K562 (cell line): ENCODE results near the gene DDX51. TPM values are rescaled to one million over a fixed set of nuclear protein-coding genes. Genes with fewer than 3 reads are reported as not detected.

Experiments used
- ATAC-seq: fragments of 200-7000 bp; cut with Tn5 transposase; 3 replicates; pipeline ENCODE4 v1.9.1; 2020; ENCODE audit warnings: moderate library complexity
- BruUV-seq: library from RNA; stranded (reverse); fragments of 400-500 nt; replicated peaks from 2 replicates; lab custom pipeline; 2021; lab: Mats Ljungman, UMichigan
- CTCF ChIA-PET: fragments of 300-600 bp; formaldehyde crosslinking; extraction: SDS; loops from one replicate; lab custom pipeline; 2021; ENCODE audit warnings: low intra/inter-chr PET ratio; lab: Yijun Ruan, JAX
- POLR2A ChIA-PET: fragments of 300-600, 350-650 bp; sonication (Branson Sonifier 250); formaldehyde crosslinking; extraction: SDS; loops from one replicate; lab custom pipeline; 2021; ENCODE audit warnings: antibody characterized with exemption, inconsistent platforms; lab: Yijun Ruan, JAX
- DNase-seq, 4 experiments: peaks; one replicate each; pipeline versions ENCODE4 v3.0.0 to v3.0.0-alpha.2; 2011 to 2018; ENCODE audit warnings: low spot score in 3 of 4, mixed read lengths in 3 of 4; ENCODE audit errors: extremely low read depth in 1 of 4
- FAIRE-seq: peaks from 2 replicates; lab custom pipeline; 2011; peaks lifted over from hg19 to GRCh38; lab: Jason Lieb, UNC
- H2AFZ ChIP-seq: 2 replicates; pipeline ENCODE4 v1.6.0; 2011; ENCODE audit warnings: low read depth, low read length, control low read depth, inconsistent platforms
- H3K27ac ChIP-seq: fragments of 200-600 bp; 3 replicates; pipeline ENCODE4 v1.8.0; 2011; ENCODE audit warnings: low read depth, mild to moderate bottlenecking, control low read depth, inconsistent platforms, low read length, moderate library complexity, mixed read lengths; ENCODE audit errors: extremely low read depth
- H3K27me3 ChIP-seq, 2 experiments: fragments of 300-600 bp in 1 of 2; 2 replicates in 1 of 2; 3 replicates in 1 of 2; pipeline versions ENCODE4 v1.6.0 to v1.8.0; 2011; ENCODE audit warnings: inconsistent platforms in 2 of 2, low read length in 2 of 2, mild to moderate bottlenecking in 1 of 2, mixed read lengths in 1 of 2, moderate library complexity in 1 of 2; ENCODE audit not compliant: control insufficient read depth in 2 of 2, insufficient read depth in 2 of 2
- H3K36me3 ChIP-seq: fragments of 300-600 bp; 3 replicates; pipeline ENCODE4 v1.8.0; 2011; ENCODE audit warnings: mild to moderate bottlenecking, low read length, inconsistent platforms; ENCODE audit not compliant: control insufficient read depth, insufficient read depth
- H3K4me1 ChIP-seq, 2 experiments: fragments of 200-600 bp in 1 of 2; replicated peaks in 1 of 2; 2 replicates in 1 of 2; 3 replicates in 1 of 2; pipeline versions ENCODE4 v1.5.1 to v1.8.0; 2011; ENCODE audit warnings: inconsistent platforms in 2 of 2, low read length in 2 of 2, mild to moderate bottlenecking in 1 of 2, mixed read lengths in 1 of 2, moderate library complexity in 1 of 2; ENCODE audit not compliant: control insufficient read depth in 2 of 2, insufficient read depth in 2 of 2
- H3K4me2 ChIP-seq: 2 replicates; pipeline ENCODE4 v1.6.1; 2011; ENCODE audit warnings: low read length, control low read depth, inconsistent platforms, mixed read lengths; ENCODE audit not compliant: insufficient read depth
- H3K4me3 ChIP-seq: fragments of 200-600 bp; sonication (generic), shearing (Covaris generic); 2 replicates; pipeline ENCODE4 v1.5.1; 2016; ENCODE audit warnings: control low read depth, inconsistent platforms
- H3K79me2 ChIP-seq: fragments of 200-600 bp; 3 replicates; pipeline ENCODE4 v1.8.0; 2011; ENCODE audit warnings: low read length, inconsistent platforms; ENCODE audit not compliant: control insufficient read depth, insufficient read depth
- H3K9ac ChIP-seq, 2 experiments: 2 replicates each; pipeline versions ENCODE4 v1.6.0 to v1.6.1; 2011; ENCODE audit warnings: low read depth in 2 of 2, low read length in 2 of 2, control low read depth in 1 of 2, inconsistent platforms in 1 of 2, mild to moderate bottlenecking in 1 of 2, mixed read lengths in 1 of 2; ENCODE audit not compliant: insufficient read depth in 1 of 2
- H3K9me1 ChIP-seq: one replicate; pipeline ENCODE4 v1.6.0; 2011; ENCODE audit warnings: inconsistent platforms, mild to moderate bottlenecking, low read length, moderate library complexity; ENCODE audit not compliant: control insufficient read depth, insufficient read depth
- H3K9me3 ChIP-seq: replicated peaks from 2 replicates; pipeline ENCODE4 v1.5.1; 2011; ENCODE audit warnings: low read depth, low read length, inconsistent platforms; ENCODE audit not compliant: control insufficient read depth, insufficient read depth
- H4K20me1 ChIP-seq: replicated peaks from 2 replicates; pipeline ENCODE4 v1.6.1; 2011; ENCODE audit warnings: low read length, inconsistent platforms, mixed read lengths; ENCODE audit not compliant: control insufficient read depth, insufficient read depth
- ARID4B ChIP-seq: sonication (generic); formaldehyde crosslinking; IDR thresholded peaks from 2 replicates; pipeline ENCODE4 v1.8.0; 2022; ENCODE audit warnings: mild to moderate bottlenecking, missing genetic modification reagents
- CCAR2 ChIP-seq: fragments of 200-400 bp; formaldehyde crosslinking; IDR thresholded peaks from 2 replicates; pipeline ENCODE4 v1.6.1; 2017; ENCODE audit warnings: mild to moderate bottlenecking, low read depth, low read length
- POLR2G ChIP-seq: fragments of 200-400 bp; formaldehyde crosslinking; IDR thresholded peaks from 2 replicates; pipeline ENCODE4 v1.6.1; 2017; ENCODE audit warnings: low read depth, mild to moderate bottlenecking, antibody characterized with exemption, low read length, moderate library complexity
- RFX5 ChIP-seq: IDR thresholded peaks from 2 replicates; pipeline ENCODE4 v1.6.1; 2011; ENCODE audit warnings: low read depth, mild to moderate bottlenecking, improper control_type of control experiment, low read length
- SIX5 ChIP-seq, 2 experiments: IDR thresholded peaks; 2 replicates each; pipeline ENCODE4 v1.6.1; 2011; ENCODE audit warnings: low read length in 2 of 2, borderline replicate concordance in 1 of 2, low read depth in 1 of 2, mild to moderate bottlenecking in 1 of 2, moderate library complexity in 1 of 2; ENCODE audit not compliant: insufficient read depth in 1 of 2
- TAF9B ChIP-seq: fragments of 450-650 bp; IDR thresholded peaks from 2 replicates; pipeline ENCODE4 v1.6.1; 2018; ENCODE audit warnings: mild to moderate bottlenecking; ENCODE audit not compliant: partially characterized antibody
- WHSC1 ChIP-seq: IDR thresholded peaks from one replicate; pipeline ENCODE4 v1.6.1; 2012; ENCODE audit warnings: low read length, control low read depth, inconsistent platforms
- ZEB2 ChIP-seq: fragments of 450-650 bp; IDR thresholded peaks from 2 replicates; pipeline ENCODE4 v1.6.1; 2016
- ZNF165 ChIP-seq: fragments of 250-450 bp; sonication (Bioruptor Pico); IDR thresholded peaks from 2 replicates; pipeline ENCODE4 v1.4.0; 2020; ENCODE audit warnings: borderline replicate concordance
- WGBS: fragments of 100-300 bp; shearing (Covaris generic); methylation state at CpG from one replicate; pipeline ENCODE4 v1.1.6; 2016; ENCODE audit warnings: low coverage, mixed read lengths; ENCODE audit not compliant: insufficient coverage; ENCODE audit errors: missing lambda C conversion rate; 5-methylcytosine and 5-hydroxymethylcytosine counted together
- in situ Hi-C: fragments of 300-500 bp; cut with MboI; formaldehyde crosslinking; loops from 4 replicates; pipeline ENCODE4 v1.15.0; 2018; ENCODE audit warnings: inconsistent platforms, mixed read lengths
- intact Hi-C: fragments of 100-400 bp; cut with micrococcal nuclease; formaldehyde crosslinking; loops from 2 replicates; pipeline ENCODE4 v1.14.2; 2022
- polyA plus RNA-seq, 8 experiments: library from polyadenylated mRNA; depleted of rRNA in 4 of 8; stranded (reverse) in 5 of 8; unstranded in 3 of 8; fragments of >200 nt; fragmentation: Nextera tagmentation in 2 of 8; fragmentation: Illumina TruSeq in 1 of 8; extraction: Ambion mirVana in 2 of 8; extraction: Trizol in 1 of 8; gene quantifications; 2 replicates each; pipeline versions ENCODE4 v1.2.1 to v1.2.3, GENCODE V29; 2011 to 2014; ENCODE audit warnings: inconsistent platforms in 1 of 8, missing spikeins in 1 of 8
- total RNA-seq, 7 experiments: library from RNA; depleted of rRNA in 6 of 7; stranded (reverse); fragments of >200 nt in 6 of 7; fragmentation: Illumina TruSeq in 2 of 7; extraction: Trizol in 2 of 7; gene quantifications; 2 replicates each; pipeline versions ENCODE4 v1.2.1 to v1.2.3, GENCODE V29; 2011 to 2021; ENCODE audit warnings: low replicate concordance in 1 of 7
- TF ChIP-seq, protein P1 (sequence below): fragments of 200-800 bp; sonication (Bioruptor generic); IDR thresholded peaks from 2 replicates; pipeline ENCODE4 v1.6.1; 2016; ENCODE audit warnings: missing genetic modification characterization, missing compliant biosample characterization

Gene DDX51
- total and polyA plus RNA-seq, 9 of the 15 experiments (the other 6 are each of a cell fraction or from before 2014, with no cell fraction given): 1.1 to 35.9 (median 12.4) TPM

- TF ChIP-seq ARID4B (CRISPR knock-in tag) (no peak), WHSC1 (no peak), TAF9B (no peak), ZEB2 (no peak), RFX5 (no peak)
- TF ChIP-seq, all 486 proteins: peak for 0
Measured at GRCh38 chr12:132106921-132107320, 37.2 kb downstream of the DDX51 start (continued).

DNA sequence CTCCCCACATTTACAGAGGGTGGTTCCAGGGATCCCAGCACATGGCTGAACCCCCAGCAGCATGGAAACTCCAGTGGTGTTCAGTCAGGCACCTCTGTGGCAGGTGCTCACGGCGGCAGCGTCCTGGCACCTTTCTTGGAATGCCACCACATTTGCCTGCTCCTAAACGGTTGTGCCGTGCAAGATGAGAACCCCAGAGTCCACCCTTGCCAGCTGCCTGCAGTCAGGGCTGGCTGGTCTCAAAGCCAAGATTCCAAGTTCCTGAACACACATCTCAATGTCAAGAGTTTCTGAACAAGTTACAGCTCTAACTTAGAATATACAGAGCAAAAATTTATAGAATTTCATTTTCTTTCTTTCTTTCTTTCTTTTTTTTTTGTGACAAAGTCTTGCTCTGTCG lies 38.7 kb downstream of the DDX51 start:
- no TSS peak for BruUV-seq
- CTCF ChIA-PET: no interaction called here
- no peaks in the 10 kb centered on the region for H4K20me1 ChIP-seq

More for the DNA sequence above, 38.7 kb downstream of the DDX51 start:
- in situ Hi-C loops: no loop called here
- TF ChIP-seq CCAR2: no peak
- no peak for TF ChIP-seq SIX5 (IDR thresholded peaks at IDR 0.05; ENCODE audit: borderline replicate concordance in 1 of 2, insufficient read depth in 1 of 2, low read depth in 1 of 2, low read length in 2 of 2)
- TF ChIP-seq, protein P1, sequence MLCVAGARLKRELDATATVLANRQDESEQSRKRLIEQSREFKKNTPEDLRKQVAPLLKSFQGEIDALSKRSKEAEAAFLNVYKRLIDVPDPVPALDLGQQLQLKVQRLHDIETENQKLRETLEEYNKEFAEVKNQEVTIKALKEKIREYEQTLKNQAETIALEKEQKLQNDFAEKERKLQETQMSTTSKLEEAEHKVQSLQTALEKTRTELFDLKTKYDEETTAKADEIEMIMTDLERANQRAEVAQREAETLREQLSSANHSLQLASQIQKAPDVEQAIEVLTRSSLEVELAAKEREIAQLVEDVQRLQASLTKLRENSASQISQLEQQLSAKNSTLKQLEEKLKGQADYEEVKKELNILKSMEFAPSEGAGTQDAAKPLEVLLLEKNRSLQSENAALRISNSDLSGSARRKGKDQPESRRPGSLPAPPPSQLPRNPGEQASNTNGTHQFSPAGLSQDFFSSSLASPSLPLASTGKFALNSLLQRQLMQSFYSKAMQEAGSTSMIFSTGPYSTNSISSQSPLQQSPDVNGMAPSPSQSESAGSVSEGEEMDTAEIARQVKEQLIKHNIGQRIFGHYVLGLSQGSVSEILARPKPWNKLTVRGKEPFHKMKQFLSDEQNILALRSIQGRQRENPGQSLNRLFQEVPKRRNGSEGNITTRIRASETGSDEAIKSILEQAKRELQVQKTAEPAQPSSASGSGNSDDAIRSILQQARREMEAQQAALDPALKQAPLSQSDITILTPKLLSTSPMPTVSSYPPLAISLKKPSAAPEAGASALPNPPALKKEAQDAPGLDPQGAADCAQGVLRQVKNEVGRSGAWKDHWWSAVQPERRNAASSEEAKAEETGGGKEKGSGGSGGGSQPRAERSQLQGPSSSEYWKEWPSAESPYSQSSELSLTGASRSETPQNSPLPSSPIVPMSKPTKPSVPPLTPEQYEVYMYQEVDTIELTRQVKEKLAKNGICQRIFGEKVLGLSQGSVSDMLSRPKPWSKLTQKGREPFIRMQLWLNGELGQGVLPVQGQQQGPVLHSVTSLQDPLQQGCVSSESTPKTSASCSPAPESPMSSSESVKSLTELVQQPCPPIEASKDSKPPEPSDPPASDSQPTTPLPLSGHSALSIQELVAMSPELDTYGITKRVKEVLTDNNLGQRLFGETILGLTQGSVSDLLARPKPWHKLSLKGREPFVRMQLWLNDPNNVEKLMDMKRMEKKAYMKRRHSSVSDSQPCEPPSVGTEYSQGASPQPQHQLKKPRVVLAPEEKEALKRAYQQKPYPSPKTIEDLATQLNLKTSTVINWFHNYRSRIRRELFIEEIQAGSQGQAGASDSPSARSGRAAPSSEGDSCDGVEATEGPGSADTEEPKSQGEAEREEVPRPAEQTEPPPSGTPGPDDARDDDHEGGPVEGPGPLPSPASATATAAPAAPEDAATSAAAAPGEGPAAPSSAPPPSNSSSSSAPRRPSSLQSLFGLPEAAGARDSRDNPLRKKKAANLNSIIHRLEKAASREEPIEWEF (CRISPR knock-in tag): no peak
- no peak for TF ChIP-seq ZNF165 (CRISPR knock-in tag)
- TF ChIP-seq POLR2G: 0 out of 2 replicates have a peak, but pooled peaks have one; percentile 21
- H2AFZ ChIP-seq: no peak overlapping the region
- FAIRE-seq (no peak), ATAC-seq (no peak), DNase-seq (no peak)
- POLR2A ChIA-PET: no interaction called here
- WGBS: 97% methylated on average over 5 of the region's 6 CpGs
- H3K27me3 ChIP-seq: no peaks in the 10 kb centered on the region
- intact Hi-C loops: no loop called here
- no peaks in the 10 kb centered on the region for H3K9me3 ChIP-seq
- no peak overlapping the region for H3K4me2 ChIP-seq
- H3K4me1 ChIP-seq: peaks cover 0 to 5% of the 10 kb centered on the region in 2 experiments; a peak in 1 of 5 replicates
- no peaks in the 10 kb centered on the region for H3K9me1 ChIP-seq
- H3K9ac ChIP-seq: no peak overlapping the region
- H3K79me2 ChIP-seq: peaks cover 8% of the 10 kb centered on the region; the same call in 2 of the 3 replicates
- no peak overlapping the region for H3K27ac ChIP-seq
- H3K36me3 ChIP-seq: peaks cover 57% of the 10 kb centered on the region; the same call in 2 of the 3 replicates
- no peak overlapping the region for H3K4me3 ChIP-seq
